B cell (primary cell): ENCODE measurements around the gene MTMR6. TPM values are rescaled to one million over a fixed set of nuclear protein-coding genes. Genes with fewer than 3 reads are reported as not detected.

Experiments
- ATAC-seq: fragments of 200-7000 bp; cut with Tn5 transposase; one replicate; pipeline ENCODE4 v1.10.0; 2021; ENCODE audit warnings: low read depth, mild to moderate bottlenecking, moderate number of reproducible peaks, moderate library complexity
- CTCF ChIA-PET: fragments of 350-600 bp; sonication (Branson Sonifier 250); formaldehyde crosslinking; loops from one replicate; lab custom pipeline; 2021; ENCODE audit warnings: antibody characterized with exemption, inconsistent platforms; lab: Charles Lee
- POLR2A ChIA-PET: fragments of 350-600 bp; sonication (Branson Sonifier 250); formaldehyde crosslinking; loops from one replicate; lab custom pipeline; 2021; ENCODE audit warnings: antibody characterized with exemption; lab: Charles Lee
- DNase-seq: peaks from one replicate; pipeline ENCODE4 v3.0.0; 2013
- H2AFZ ChIP-seq: 2 replicates; pipeline ENCODE4 v1.6.1; 2012; ENCODE audit warnings: mild to moderate bottlenecking, low read depth, low read length; ENCODE audit not compliant: insufficient read depth, poor library complexity, severe bottlenecking
- H3K27ac ChIP-seq, 2 donors: 1 replicate in 1 of 2; 2 replicates in 1 of 2; pipeline ENCODE4 v1.5.1; 2012 to 2013; ENCODE audit warnings: low read length in 2 of 2, mild to moderate bottlenecking in 2 of 2, moderate library complexity in 1 of 2
- H3K27me3 ChIP-seq, 4 experiments: fragments of 200-600 bp in 1 of 4; sonication (generic) in 1 of 4; replicated peaks in 1 of 4; 1 replicate in 2 of 4; 2 replicates in 2 of 4; pipeline versions ENCODE4 v1.6.1 to v1.7.0; 2013 to 2016; ENCODE audit warnings: low read length in 3 of 4, mild to moderate bottlenecking in 2 of 4, mixed read lengths in 1 of 4, moderate library complexity in 1 of 4; ENCODE audit not compliant: insufficient read depth in 4 of 4, control insufficient read depth in 3 of 4; ENCODE audit errors: control extremely low read depth in 1 of 4
- H3K36me3 ChIP-seq, 2 experiments: replicated peaks in 1 of 2; 1 replicate in 1 of 2; 2 replicates in 1 of 2; pipeline versions ENCODE4 v1.6.1 to v1.7.1; 2013; ENCODE audit warnings: low read length in 1 of 2; ENCODE audit not compliant: insufficient read depth in 2 of 2, control insufficient read depth in 1 of 2; ENCODE audit errors: control extremely low read depth in 1 of 2, extremely low read depth in 1 of 2
- H3K4me1 ChIP-seq, 2 donors: fragments of 200-600 bp in 1 of 2; sonication (generic) in 1 of 2; 1 replicate in 1 of 2; 2 replicates in 1 of 2; pipeline versions ENCODE4 v1.5.1 to v1.6.1; 2013 to 2017; ENCODE audit warnings: low read length in 2 of 2; ENCODE audit not compliant: control insufficient read depth in 2 of 2, insufficient read depth in 2 of 2
- H3K4me2 ChIP-seq: replicated peaks from 2 replicates; pipeline ENCODE3; 2012; ENCODE audit warnings: mild to moderate bottlenecking, low read depth, low read length; ENCODE audit not compliant: poor library complexity, severe bottlenecking
- H3K4me3 ChIP-seq, 5 experiments: fragments of 200-600 bp in 1 of 5; sonication (generic) in 1 of 5; 1 replicate in 3 of 5; 2 replicates in 2 of 5; pipeline versions ENCODE4 v1.5.1 to v1.7.0; 2011 to 2016; ENCODE audit warnings: low read length in 4 of 5, mild to moderate bottlenecking in 4 of 5, low read depth in 2 of 5, control low read depth in 1 of 5, moderate library complexity in 1 of 5; ENCODE audit not compliant: insufficient read depth in 1 of 5; ENCODE audit errors: control extremely low read depth in 1 of 5, extremely low read depth in 1 of 5
- H3K79me2 ChIP-seq: fragments of 200-600 bp; sonication (generic); one replicate; pipeline ENCODE4 v1.6.0; 2016; ENCODE audit warnings: low read length; ENCODE audit not compliant: control insufficient read depth, insufficient read depth
- H3K9ac ChIP-seq: fragments of 200-600 bp; sonication (generic); 2 replicates; pipeline ENCODE4 v1.6.1; 2017; ENCODE audit warnings: mild to moderate bottlenecking, low read length, moderate library complexity
- H3K9me3 ChIP-seq, 3 donors: one replicate each; pipeline versions ENCODE4 v1.6.1 to v1.7.1; 2013; ENCODE audit warnings: low read length in 2 of 3; ENCODE audit not compliant: control insufficient read depth in 2 of 3, insufficient read depth in 1 of 3; ENCODE audit errors: control extremely low read depth in 1 of 3
- H4K20me1 ChIP-seq: 2 replicates; pipeline ENCODE4 v1.6.0; 2012; ENCODE audit warnings: mild to moderate bottlenecking, low read length; ENCODE audit not compliant: insufficient read depth, control insufficient read depth, poor library complexity, severe bottlenecking
- H3K27ac Mint-ChIP-seq: one replicate; pipeline ENCODE4 v1.8.0; 2021; ENCODE audit warnings: mixed read lengths
- H3K27me3 Mint-ChIP-seq: one replicate; pipeline ENCODE4 v1.8.0; 2021; ENCODE audit warnings: mixed read lengths
- H3K4me1 Mint-ChIP-seq: one replicate; pipeline ENCODE4 v1.8.0; 2021; ENCODE audit warnings: mixed read lengths
- H3K4me3 Mint-ChIP-seq: one replicate; pipeline ENCODE4 v1.8.0; 2021; ENCODE audit warnings: mixed read lengths
- H3K9me3 Mint-ChIP-seq: one replicate; pipeline ENCODE4 v1.8.0; 2022; ENCODE audit warnings: mixed read lengths; ENCODE audit not compliant: insufficient read depth
- CTCF ChIP-seq: fragments of 200-600 bp; IDR thresholded peaks from one replicate; pipeline ENCODE4 v1.8.0; 2022; ENCODE audit warnings: antibody characterized with exemption, mild to moderate bottlenecking
- EZH2 ChIP-seq: IDR thresholded peaks from 2 replicates; pipeline ENCODE4 v1.6.1; 2012; ENCODE audit warnings: borderline replicate concordance, low read depth, mild to moderate bottlenecking, moderate library complexity, low read length; ENCODE audit not compliant: insufficient read depth, poor library complexity, severe bottlenecking
- WGBS: methylation state at CpG from one replicate; pipeline ENCODE4 v1.1.5; 2013; ENCODE audit warnings: missing lambda C conversion rate; ENCODE audit not compliant: insufficient coverage; 5-methylcytosine and 5-hydroxymethylcytosine counted together
- intact Hi-C: fragments of 100-400 bp; cut with micrococcal nuclease; formaldehyde crosslinking; loops from one replicate; pipeline ENCODE4 v1.10.0; 2022
- polyA plus RNA-seq: library from polyadenylated mRNA; depleted of rRNA; stranded (reverse); fragments of >200 nt; gene quantifications from 2 replicates; pipeline ENCODE4 v1.2.3, GENCODE V29; 2012
- total RNA-seq, 2 donors: library from RNA; stranded (reverse); fragments of 120-200 nt in 1 of 2; gene quantifications; 1 replicate in 1 of 2; 2 replicates in 1 of 2; pipeline versions ENCODE4 v1.2.3 to v1.2.4, GENCODE V29; 2013 to 2022

Gene MTMR6
- total and polyA plus RNA-seq, 2 donors (not counting 1 experiment from before 2014, with no cell fraction given) = 3.7 to 21.4 TPM

- Histone ChIP-seq H3K4me3 (no peak overlapping the region), H3K9me3 (peaks cover 2 to 7% (median 4%) of the 10 kb centered on the region in 3 donors), H3K36me3 (peaks cover 0 to 3% of the 10 kb centered on the region in 2 experiments), H3K79me2 (no peaks in the 10 kb centered on the region), H3K4me1 (peaks cover 8 to 13% of the 10 kb centered on the region in 2 donors), H3K4me2 (no peak overlapping the region), H3K27me3 (no peaks in the 10 kb centered on the region), H3K27ac (no peak overlapping the region), H4K20me1 (no peaks in the 10 kb centered on the region), H3K9ac (no peak overlapping the region), H2AFZ (no peak overlapping the region)
- Mint-ChIP-seq H3K4me3 (no peak overlapping the region), H3K4me1 (peaks cover 10% of the 10 kb centered on the region), H3K27ac (no peak overlapping the region), H3K27me3 (no peaks in the 10 kb centered on the region), H3K9me3 (no peaks in the 10 kb centered on the region)
- CTCF ChIA-PET = interaction anchor here (3.3 kb wide), 1 partner anchor 9 kb away, joined by 13 read pairs; no protein-coding TSS in a partner anchor
- intact Hi-C loops = no loop called here
- WGBS = 100% methylated on average over 1 of the region's 3 CpGs
- no peak for DNase-seq
- POLR2A ChIA-PET = no interaction called here
- no peak for TF ChIP-seq EZH2
- no peak for TF ChIP-seq CTCF
- no peak for ATAC-seq
These were observed 44.3 kb downstream of the MTMR6 start for GRCh38 chr13:25242956-25243355.

GRCh38 chr13:25241007-25241406 lies 46.3 kb downstream of the MTMR6 start:
- Histone ChIP-seq H3K27me3 (no peaks in the 10 kb centered on the region), H3K79me2 (no peaks in the 10 kb centered on the region), H3K9me3 (peaks cover 2 to 7% (median 4%) of the 10 kb centered on the region in 3 donors), H3K27ac (no peak overlapping the region), H2AFZ (no peak overlapping the region), H3K9ac (no peak overlapping the region), H3K4me1 (peaks cover 0 to 3% of the 10 kb centered on the region in 2 donors), H3K4me2 (no peak overlapping the region), H3K4me3 (no peak overlapping the region), H4K20me1 (no peaks in the 10 kb centered on the region), H3K36me3 (peaks cover 0 to 3% of the 10 kb centered on the region in 2 experiments)
- Mint-ChIP-seq H3K4me1 (peaks cover 11% of the 10 kb centered on the region), H3K4me3 (no peak overlapping the region), H3K27me3 (no peaks in the 10 kb centered on the region), H3K9me3 (no peaks in the 10 kb centered on the region), H3K27ac (no peak overlapping the region)
- no CpG with 5 or more reads among the region's 1 CpG for WGBS
- intact Hi-C loops = no loop called here
- POLR2A ChIA-PET = no interaction called here
- ATAC-seq (no peak), DNase-seq (no peak)
- CTCF ChIA-PET = interaction anchor here (0.7 kb wide), 1 partner anchor 135 kb away, joined by 3 read pairs; no protein-coding TSS in a partner anchor
- no peak for TF ChIP-seq EZH2
- TF ChIP-seq CTCF = no peak
